GM19397 (cell line): ENCODE data around the gene TPP1.

Experiments used
- ATAC-seq: cut with Tn5 transposase; IDR thresholded peaks from one replicate; pipeline ENCODE4 v1.9.1; 2021; ENCODE audit warnings: mild to moderate bottlenecking, moderate library complexity; ENCODE audit not compliant: unreplicated experiment

The TPP1 gene

DNA sequence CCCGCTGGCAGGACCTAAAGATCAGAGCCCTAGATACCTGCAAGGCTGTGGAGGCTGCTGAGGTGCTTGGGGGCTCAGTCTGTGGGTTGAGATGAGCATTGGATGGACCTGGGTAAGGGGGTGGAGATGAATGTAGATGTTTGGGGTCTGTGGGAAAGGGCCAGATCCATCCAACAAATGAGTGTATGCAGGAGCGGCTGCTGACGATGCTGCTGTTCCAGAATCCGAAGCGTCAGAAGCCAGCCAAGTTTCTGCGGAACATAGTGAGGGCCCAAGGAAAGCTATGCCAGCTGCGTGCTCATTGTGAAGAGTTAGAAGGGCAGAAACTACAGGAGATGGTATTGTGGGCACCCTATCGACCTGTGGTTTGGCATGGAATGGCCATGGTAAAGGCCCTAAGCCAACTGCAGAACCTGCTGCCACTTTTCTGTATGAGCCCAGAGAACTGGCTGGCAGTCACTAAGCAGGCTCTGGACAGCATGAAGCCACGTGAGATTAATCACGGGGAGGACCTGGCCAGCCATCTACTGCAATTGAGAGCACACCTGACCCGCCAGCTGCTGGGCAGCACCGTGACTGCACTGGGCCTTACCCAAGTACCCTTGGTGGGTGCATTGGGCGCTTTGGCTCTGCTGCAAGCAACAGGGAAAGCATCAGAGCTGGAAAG is 52.4 kb downstream of the TPP1 start:
- no peak for ATAC-seq

DNA sequence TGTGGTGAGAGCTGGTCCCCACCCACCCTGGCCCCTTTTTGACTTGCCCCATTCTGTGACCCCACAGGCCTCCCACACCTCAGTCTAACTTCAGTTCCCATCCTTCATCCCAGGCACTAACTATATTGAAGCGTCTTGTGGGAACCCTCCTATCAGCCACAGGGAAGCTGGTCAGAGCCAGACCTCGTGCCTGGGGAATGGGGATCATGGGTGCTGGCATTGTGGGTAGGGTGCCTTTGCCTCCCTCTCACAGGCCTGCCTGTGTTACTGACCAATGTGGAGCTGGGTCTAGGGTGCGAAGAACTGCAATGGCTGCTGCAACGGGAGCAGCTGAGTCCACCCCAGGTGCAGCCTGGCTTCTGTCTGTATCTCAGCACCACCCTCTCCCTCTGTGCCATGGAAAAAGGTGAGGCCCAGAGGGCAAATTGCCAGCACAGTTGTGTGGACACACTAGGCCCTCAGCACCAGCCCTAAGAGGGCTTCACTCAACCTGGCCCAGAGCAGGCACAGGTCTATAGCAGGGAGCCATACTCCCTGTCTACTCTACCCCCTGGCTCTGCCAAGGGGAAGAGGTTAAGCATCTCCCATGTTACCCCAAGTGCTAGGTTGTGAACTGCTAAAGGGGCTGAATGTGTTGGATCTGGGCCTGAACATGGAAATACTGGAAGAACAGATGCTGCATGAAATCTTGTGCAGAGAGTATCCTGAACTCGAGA is 53.1 kb downstream of the TPP1 start:
- no peak for ATAC-seq

GRCh38 chr11:6565325-6565724 is 53.9 kb downstream of the TPP1 start:
- ATAC-seq = no peak

- ATAC-seq = no peak
Measured at GRCh38 chr11:6563667-6564066, 55.6 kb downstream of the TPP1 start.

DNA sequence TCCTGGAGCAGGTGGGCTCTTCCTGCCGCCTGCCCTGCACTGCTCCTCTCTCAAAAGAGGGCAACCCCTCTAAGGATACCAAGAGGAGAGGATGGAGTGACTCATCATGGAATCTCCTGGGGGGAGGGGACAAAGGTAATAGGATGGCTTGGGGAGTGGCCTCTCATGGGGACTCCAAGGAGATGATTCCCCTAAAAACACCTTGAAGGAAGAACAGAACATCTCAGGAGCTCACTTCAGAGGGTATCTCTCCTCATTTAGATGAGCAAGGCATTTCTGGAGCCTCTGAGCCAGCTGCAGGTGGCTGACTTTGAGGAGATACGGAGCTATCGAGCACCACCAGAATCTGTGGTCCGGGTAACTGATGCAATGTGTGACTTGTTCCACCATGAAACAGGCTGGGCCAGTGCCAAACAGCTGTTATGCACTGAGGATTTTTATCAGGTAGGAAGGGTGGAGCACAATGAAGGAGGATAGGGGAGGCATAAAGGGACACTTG is 56.1 kb downstream of the TPP1 start:
- no peak for ATAC-seq
